K562 (cell line): ENCODE data around the gene RERE. TPM values are rescaled to one million over a fixed set of nuclear protein-coding genes. Genes with fewer than 3 reads are reported as not detected.
A peak's percentile ranks its signal among the peaks of the same experiment; 100 is the strongest.

Experiments
- ARID3B ChIP-seq: fragments of 250-450 bp; sonication (Bioruptor Pico); IDR thresholded peaks from 2 replicates; pipeline ENCODE4 v1.4.0; 2020; ENCODE audit warnings: borderline replicate concordance
- ATF1 ChIP-seq, 2 experiments: fragments of 450-650 bp in 1 of 2; IDR thresholded peaks; 2 replicates each; pipeline ENCODE4 v1.6.1; 2016; ENCODE audit warnings: missing compliant biosample characterization in 1 of 2, missing genetic modification characterization in 1 of 2
- C11orf30 ChIP-seq: fragments of 450-650 bp; IDR thresholded peaks from 2 replicates; pipeline ENCODE4 v1.6.1; 2016; ENCODE audit warnings: low read depth, mild to moderate bottlenecking
- CHD2 ChIP-seq: IDR thresholded peaks from 2 replicates; pipeline ENCODE4 v1.6.1; 2011; ENCODE audit warnings: low read depth, low read length
- EGR1 ChIP-seq: fragments of 450-650 bp; conservative IDR thresholded peaks from 2 replicates; pipeline ENCODE4 v1.6.1; 2017; ENCODE audit warnings: mild to moderate bottlenecking
- FOXJ2 ChIP-seq: fragments of 200-800 bp; sonication (Bioruptor generic); IDR thresholded peaks from 2 replicates; pipeline ENCODE4 v1.6.1; 2016; ENCODE audit warnings: missing genetic modification characterization, missing compliant biosample characterization
- GABPB1 ChIP-seq: sonication (generic); formaldehyde crosslinking; IDR thresholded peaks from 2 replicates; pipeline ENCODE4 v1.8.0; 2022; ENCODE audit warnings: mild to moderate bottlenecking, missing genetic modification reagents
- GTF2F1 ChIP-seq: IDR thresholded peaks from 2 replicates; pipeline ENCODE4 v1.6.1; 2011; ENCODE audit warnings: low read depth, low read length, improper control_type of control experiment
- HDAC2 ChIP-seq: fragments of 450-650 bp; IDR thresholded peaks from 2 replicates; pipeline ENCODE4 v1.6.1; 2016; ENCODE audit warnings: mild to moderate bottlenecking
- IRF2 ChIP-seq: sonication (generic); formaldehyde crosslinking; IDR thresholded peaks from 2 replicates; pipeline ENCODE4 v1.8.1; 2022; ENCODE audit warnings: mild to moderate bottlenecking, missing genetic modification reagents
- MNT ChIP-seq, 2 experiments: fragments of 450-650 bp; conservative IDR thresholded peaks; 2 replicates each; pipeline ENCODE4 v1.6.1; 2017; ENCODE audit warnings: mild to moderate bottlenecking in 2 of 2, moderate library complexity in 2 of 2
- NR2C2 ChIP-seq, 2 experiments: fragments of 200-800 bp in 1 of 2; sonication (Bioruptor generic) in 1 of 2; sonication (generic) in 1 of 2; formaldehyde crosslinking in 1 of 2; IDR thresholded peaks; 2 replicates each; pipeline versions ENCODE4 v1.6.1 to v1.8.0; 2016 to 2022; ENCODE audit warnings: mild to moderate bottlenecking in 1 of 2, missing compliant biosample characterization in 1 of 2, missing genetic modification characterization in 1 of 2, missing genetic modification reagents in 1 of 2
- PRPF4 ChIP-seq: fragments of 200-400 bp; formaldehyde crosslinking; IDR thresholded peaks from one replicate; pipeline ENCODE4 v1.6.1; 2017; ENCODE audit warnings: low read length, low read depth, mild to moderate bottlenecking; ENCODE audit not compliant: insufficient read depth, poor library complexity, severe bottlenecking
- RBM34 ChIP-seq: fragments of 200-400 bp; formaldehyde crosslinking; IDR thresholded peaks from 2 replicates; pipeline ENCODE4 v1.6.1; 2018; ENCODE audit warnings: low read length, borderline replicate concordance; ENCODE audit not compliant: insufficient read depth
- RUNX1 ChIP-seq: sonication (generic); IDR thresholded peaks from 2 replicates; pipeline ENCODE4 v1.6.1; 2016; ENCODE audit warnings: antibody characterized with exemption, low read depth
- SRF ChIP-seq, 2 experiments: fragments of 250-450, 450-650 bp in 1 of 2; sonication (Bioruptor Pico) in 1 of 2; sonication (generic) in 1 of 2; formaldehyde crosslinking; IDR thresholded peaks; 2 replicates each; pipeline versions ENCODE4 v1.5.0 to v1.5.1; 2020 to 2022; ENCODE audit warnings: mild to moderate bottlenecking in 1 of 2, missing genetic modification reagents in 1 of 2
- TRIM25 ChIP-seq: fragments of 450-650 bp; IDR thresholded peaks from 2 replicates; pipeline ENCODE4 v1.7.0; 2016; ENCODE audit warnings: borderline replicate concordance
- U2AF2 ChIP-seq: fragments of 200-400 bp; formaldehyde crosslinking; optimal IDR thresholded peaks from 2 replicates; pipeline ENCODE3; 2017; ENCODE audit warnings: low read depth, mild to moderate bottlenecking, low read length
- ZC3H11A ChIP-seq: IDR thresholded peaks from 2 replicates; pipeline ENCODE4 v1.6.1; 2012; ENCODE audit warnings: low read depth, low read length, improper control_type of control experiment
- ZKSCAN1 ChIP-seq: fragments of 150-350 bp; IDR thresholded peaks from 2 replicates; pipeline ENCODE4 v1.6.1; 2016; ENCODE audit warnings: low read depth, low read length
- ZNF512 ChIP-seq: IDR thresholded peaks from 2 replicates; pipeline ENCODE4 v1.6.1; 2016; ENCODE audit warnings: missing genetic modification characterization, missing compliant biosample characterization
- ZNF57 ChIP-seq: fragments of 450-650 bp; formaldehyde crosslinking; IDR thresholded peaks from 2 replicates; pipeline ENCODE4 v1.4.0; 2020; ENCODE audit warnings: mild to moderate bottlenecking, moderate library complexity
- polyA plus RNA-seq, 8 experiments: library from polyadenylated mRNA; depleted of rRNA in 4 of 8; stranded (reverse) in 5 of 8; unstranded in 3 of 8; fragments of >200 nt; fragmentation: Nextera tagmentation in 2 of 8; fragmentation: Illumina TruSeq in 1 of 8; extraction: Ambion mirVana in 2 of 8; extraction: Trizol in 1 of 8; gene quantifications; 2 replicates each; pipeline versions ENCODE4 v1.2.1 to v1.2.3, GENCODE V29; 2011 to 2014; ENCODE audit warnings: inconsistent platforms in 1 of 8, missing spikeins in 1 of 8
- total RNA-seq, 7 experiments: library from RNA; depleted of rRNA in 6 of 7; stranded (reverse); fragments of >200 nt in 6 of 7; fragmentation: Illumina TruSeq in 2 of 7; extraction: Trizol in 2 of 7; gene quantifications; 2 replicates each; pipeline versions ENCODE4 v1.2.1 to v1.2.3, GENCODE V29; 2011 to 2021; ENCODE audit warnings: low replicate concordance in 1 of 7

RERE gene
- total and polyA plus RNA-seq, 9 of the 15 experiments (the other 6 are each of a cell fraction or from before 2014, with no cell fraction given) = 3.0 to 51.5 (median 13.4) TPM

GRCh38 chr1:8525558-8526275, 291.7 kb downstream of the RERE start (continued):
- 0 out of 2 replicates have a peak, but pooled peaks have one; percentile 80 for TF ChIP-seq ARID3B (CRISPR knock-in tag)
- no peak for TF ChIP-seq GTF2F1
- peak; percentile 96 for TF ChIP-seq FOXJ2 (tag)
- TF ChIP-seq NR2C2 (CRISPR knock-in tag; IDR thresholded peaks at IDR 0.05) = no peak
- peak; percentile 93 for TF ChIP-seq NR2C2 (tag; IDR thresholded peaks at IDR 0.05)
- no peak for TF ChIP-seq ZC3H11A
- TF ChIP-seq C11orf30 = peak; percentile 7; the same call in 1 of the 2 replicates
- no peak for TF ChIP-seq IRF2 (CRISPR knock-in tag)
- TF ChIP-seq MNT (conservative IDR thresholded peaks at IDR 0.05) = peak; percentile 93 to 97
- no peak for TF ChIP-seq RUNX1
- peak; percentile 32; the same call in 1 of the 2 replicates for TF ChIP-seq CHD2
- TF ChIP-seq EGR1 = no peak
- TF ChIP-seq PRPF4 = no peak
- TF ChIP-seq TRIM25 = no peak
- TF ChIP-seq ZNF512 (tag) = no peak
- TF ChIP-seq ZNF57 (CRISPR knock-in tag) = no peak
- TF ChIP-seq GABPB1 (CRISPR knock-in tag) = 0 out of 2 replicates have a peak, but pooled peaks have one; percentile 51
- 0 out of 4 replicates have a peak, but pooled peaks of 1 of the 2 experiments have one; percentile 28 for TF ChIP-seq SRF (CRISPR knock-in tag; IDR thresholded peaks at IDR 0.05)
- TF ChIP-seq HDAC2 = peak; percentile 91
- TF ChIP-seq ATF1 (CRISPR knock-in tag; IDR thresholded peaks at IDR 0.05) = no peak
- TF ChIP-seq ATF1 (tag; IDR thresholded peaks at IDR 0.05) = peak; percentile 87
- no peak for TF ChIP-seq RBM34
- no peak for TF ChIP-seq U2AF2
- TF ChIP-seq ZKSCAN1 = no peak
